GM23338 (cell line): ENCODE data around the gene CACNA2D1. TPM values are rescaled to one million over a fixed set of nuclear protein-coding genes. Genes with fewer than 3 reads are reported as not detected.
A peak's percentile ranks its signal among the peaks of the same experiment; 100 is the strongest.

Experiments
- ATAC-seq: fragments of 200-7000 bp; cut with Tn5 transposase; 3 replicates; pipeline ENCODE4 v1.9.1; 2020
- DNase-seq: peaks from one replicate; pipeline ENCODE4 v3.0.0-alpha.2; 2015; ENCODE audit warnings: low spot score
- H2AFZ ChIP-seq: fragments of 200-600 bp; sonication (generic); 2 replicates; pipeline ENCODE4 v1.8.0; 2016; ENCODE audit warnings: antibody characterized with exemption, mild to moderate bottlenecking, moderate library complexity
- H3F3A ChIP-seq: fragments of 200-600 bp; sonication (generic); replicated peaks from 2 replicates; pipeline ENCODE4 v1.8.0; 2017; ENCODE audit warnings: antibody characterized with exemption, mixed run types, low read depth
- H3K27ac ChIP-seq: fragments of 200-600 bp; sonication (generic); 2 replicates; pipeline ENCODE4 v1.6.1; 2016; ENCODE audit warnings: low read depth
- H3K27me3 ChIP-seq: fragments of 200-600 bp; sonication (generic); 2 replicates; pipeline ENCODE4 v1.8.0; 2016; ENCODE audit warnings: mild to moderate bottlenecking, mixed run types, moderate library complexity; ENCODE audit not compliant: insufficient read depth
- H3K36me3 ChIP-seq: fragments of 200-600 bp; sonication (generic); 2 replicates; pipeline ENCODE4 v1.8.0; 2016; ENCODE audit warnings: mild to moderate bottlenecking; ENCODE audit not compliant: insufficient read depth
- H3K4me1 ChIP-seq: fragments of 200-600 bp; sonication (generic); 2 replicates; pipeline ENCODE4 v1.8.0; 2016; ENCODE audit warnings: mild to moderate bottlenecking, moderate library complexity; ENCODE audit not compliant: insufficient read depth
- H3K4me2 ChIP-seq: fragments of 200-600 bp; sonication (generic); 2 replicates; pipeline ENCODE4 v1.7.1; 2017; ENCODE audit warnings: mixed run types
- H3K4me3 ChIP-seq: fragments of 200-600 bp; sonication (generic); 2 replicates; pipeline ENCODE4 v1.6.1; 2016; ENCODE audit warnings: mixed run types
- H3K79me2 ChIP-seq: fragments of 200-600 bp; sonication (generic); replicated peaks from 2 replicates; pipeline ENCODE4 v1.8.0; 2017; ENCODE audit warnings: mild to moderate bottlenecking; ENCODE audit not compliant: insufficient read depth
- H3K9me2 ChIP-seq: fragments of 200-600 bp; sonication (generic); 2 replicates; pipeline ENCODE4 v1.8.0; 2017; ENCODE audit not compliant: insufficient read depth
- H4K20me1 ChIP-seq: fragments of 200-600 bp; sonication (generic); replicated peaks from 2 replicates; pipeline ENCODE4 v1.8.0; 2017; ENCODE audit warnings: mild to moderate bottlenecking; ENCODE audit not compliant: insufficient read depth
- H3K27ac Mint-ChIP-seq: 2 replicates; pipeline ENCODE4 v1.8.0; 2020; ENCODE audit warnings: inconsistent platforms, mild to moderate bottlenecking, moderate library complexity, mixed read lengths
- H3K27me3 Mint-ChIP-seq: 3 replicates; pipeline ENCODE4 v1.8.0; 2022; ENCODE audit warnings: low read depth, mild to moderate bottlenecking, moderate library complexity, mixed read lengths, inconsistent platforms; ENCODE audit not compliant: insufficient read depth, poor library complexity
- H3K36me3 Mint-ChIP-seq: 3 replicates; pipeline ENCODE4 v1.8.0; 2021; ENCODE audit warnings: low read depth, mild to moderate bottlenecking, inconsistent platforms, moderate library complexity, mixed read lengths
- H3K4me1 Mint-ChIP-seq: 3 replicates; pipeline ENCODE4 v1.8.0; 2020; ENCODE audit warnings: mild to moderate bottlenecking, inconsistent platforms, mixed read lengths
- H3K4me3 Mint-ChIP-seq: 3 replicates; pipeline ENCODE4 v1.8.0; 2021; ENCODE audit warnings: moderate library complexity, mild to moderate bottlenecking, inconsistent platforms, mixed read lengths
- H3K9me3 Mint-ChIP-seq: 3 replicates; pipeline ENCODE4 v1.8.0; 2020; ENCODE audit warnings: moderate library complexity, mild to moderate bottlenecking, inconsistent platforms, mixed read lengths
- CTCF ChIP-seq, 2 experiments: fragments of 200-600 bp in 1 of 2; sonication (generic) in 1 of 2; conservative IDR thresholded peaks; 2 replicates each; pipeline versions ENCODE4 v1.5.1 to v1.6.1; 2016 to 2017; ENCODE audit warnings: antibody characterized with exemption in 2 of 2, low read depth in 2 of 2, mild to moderate bottlenecking in 2 of 2, moderate library complexity in 1 of 2
- JUNB ChIP-seq: IDR thresholded peaks from one replicate; pipeline ENCODE4 v1.6.1; 2016; ENCODE audit warnings: antibody characterized with exemption; ENCODE audit not compliant: unreplicated experiment
- NANOG ChIP-seq: IDR thresholded peaks from 2 replicates; pipeline ENCODE4 v1.6.1; 2016; ENCODE audit warnings: antibody characterized with exemption, borderline replicate concordance
- POLR2AphosphoS5 ChIP-seq: IDR thresholded peaks from 2 replicates; pipeline ENCODE4 v1.6.1; 2016; ENCODE audit warnings: antibody characterized with exemption, low read depth
- STAT1 ChIP-seq: IDR thresholded peaks from one replicate; pipeline ENCODE4 v1.6.1; 2016; ENCODE audit warnings: antibody characterized with exemption; ENCODE audit not compliant: unreplicated experiment
- polyA plus RNA-seq: library from polyadenylated mRNA; unstranded; fragments of >200 nt; fragmentation: Nextera tagmentation; extraction: Ambion mirVana; gene quantifications from 2 replicates; pipeline ENCODE4 v1.2.1, GENCODE V29; 2016
- total RNA-seq: library from RNA; depleted of rRNA; stranded (reverse); fragments of >200 nt; shearing (Covaris generic); gene quantifications from 2 replicates; pipeline ENCODE4 v1.2.3, GENCODE V29; 2014
- TF ChIP-seq, protein P1 (sequence below): fragments of 250-450 bp; sonication (Bioruptor Pico); IDR thresholded peaks from 2 replicates; pipeline ENCODE4 v1.5.0; 2020; ENCODE audit warnings: mild to moderate bottlenecking, moderate library complexity
- TF ChIP-seq, protein P2 (sequence below): IDR thresholded peaks from 2 replicates; pipeline ENCODE4 v1.6.1; 2016; ENCODE audit warnings: antibody characterized with exemption

Gene CACNA2D1
- total and polyA plus RNA-seq, 2 experiments from 2014 or later = 7.0 to 20.4 TPM

DNA sequence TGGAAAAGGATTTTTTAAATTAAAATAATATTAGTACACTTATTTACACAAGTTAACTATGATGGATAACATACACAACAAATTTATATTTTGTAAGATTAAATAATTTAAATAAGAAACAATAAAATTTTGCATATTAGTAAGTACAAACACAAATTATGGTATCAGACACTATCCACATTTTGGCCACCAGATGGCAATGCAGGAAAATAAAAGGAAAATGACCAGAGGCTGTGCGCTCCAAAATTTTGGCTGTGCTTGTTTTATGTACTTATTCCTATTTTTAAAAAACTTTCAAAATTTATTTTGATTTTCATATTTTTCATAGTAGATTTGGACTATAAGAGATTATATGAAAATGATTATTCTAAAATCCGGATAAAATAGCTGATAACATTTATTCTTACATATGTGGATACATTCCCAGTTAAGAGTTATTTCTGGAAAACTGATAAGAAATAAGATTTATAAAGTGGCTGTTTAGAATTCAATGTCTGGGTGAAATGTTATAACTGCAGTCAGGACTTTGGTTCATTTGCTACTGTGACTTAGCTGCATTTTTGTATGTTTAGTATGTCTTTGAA, 399.0 kb downstream of the CACNA2D1 start:
- Mint-ChIP-seq H3K27ac (no peak overlapping the region), H3K27me3 (no peaks in the 10 kb centered on the region), H3K4me1 (peaks cover 14% of the 10 kb centered on the region), H3K4me3 (no peak overlapping the region), H3K36me3 (no peaks in the 10 kb centered on the region), H3K9me3 (no peaks in the 10 kb centered on the region)
- ATAC-seq = no peak
- Histone ChIP-seq H3F3A (no peaks in the 10 kb centered on the region), H3K27me3 (no peaks in the 10 kb centered on the region), H3K9me2 (no peaks in the 10 kb centered on the region), H3K4me2 (no peak overlapping the region), H3K27ac (no peak overlapping the region), H3K4me3 (no peak overlapping the region), H3K4me1 (peaks cover 7% of the 10 kb centered on the region), H3K79me2 (no peaks in the 10 kb centered on the region), H2AFZ (no peak overlapping the region), H3K36me3 (no peaks in the 10 kb centered on the region), H4K20me1 (no peaks in the 10 kb centered on the region)
- DNase-seq = peak; percentile 64
- no peak for TF ChIP-seq JUNB
- TF ChIP-seq CTCF (conservative IDR thresholded peaks at IDR 0.05; ENCODE audit: low read depth in 2 of 2) = peak; percentile 68 to 72

- no peak for TF ChIP-seq NANOG
- TF ChIP-seq, protein P1, sequence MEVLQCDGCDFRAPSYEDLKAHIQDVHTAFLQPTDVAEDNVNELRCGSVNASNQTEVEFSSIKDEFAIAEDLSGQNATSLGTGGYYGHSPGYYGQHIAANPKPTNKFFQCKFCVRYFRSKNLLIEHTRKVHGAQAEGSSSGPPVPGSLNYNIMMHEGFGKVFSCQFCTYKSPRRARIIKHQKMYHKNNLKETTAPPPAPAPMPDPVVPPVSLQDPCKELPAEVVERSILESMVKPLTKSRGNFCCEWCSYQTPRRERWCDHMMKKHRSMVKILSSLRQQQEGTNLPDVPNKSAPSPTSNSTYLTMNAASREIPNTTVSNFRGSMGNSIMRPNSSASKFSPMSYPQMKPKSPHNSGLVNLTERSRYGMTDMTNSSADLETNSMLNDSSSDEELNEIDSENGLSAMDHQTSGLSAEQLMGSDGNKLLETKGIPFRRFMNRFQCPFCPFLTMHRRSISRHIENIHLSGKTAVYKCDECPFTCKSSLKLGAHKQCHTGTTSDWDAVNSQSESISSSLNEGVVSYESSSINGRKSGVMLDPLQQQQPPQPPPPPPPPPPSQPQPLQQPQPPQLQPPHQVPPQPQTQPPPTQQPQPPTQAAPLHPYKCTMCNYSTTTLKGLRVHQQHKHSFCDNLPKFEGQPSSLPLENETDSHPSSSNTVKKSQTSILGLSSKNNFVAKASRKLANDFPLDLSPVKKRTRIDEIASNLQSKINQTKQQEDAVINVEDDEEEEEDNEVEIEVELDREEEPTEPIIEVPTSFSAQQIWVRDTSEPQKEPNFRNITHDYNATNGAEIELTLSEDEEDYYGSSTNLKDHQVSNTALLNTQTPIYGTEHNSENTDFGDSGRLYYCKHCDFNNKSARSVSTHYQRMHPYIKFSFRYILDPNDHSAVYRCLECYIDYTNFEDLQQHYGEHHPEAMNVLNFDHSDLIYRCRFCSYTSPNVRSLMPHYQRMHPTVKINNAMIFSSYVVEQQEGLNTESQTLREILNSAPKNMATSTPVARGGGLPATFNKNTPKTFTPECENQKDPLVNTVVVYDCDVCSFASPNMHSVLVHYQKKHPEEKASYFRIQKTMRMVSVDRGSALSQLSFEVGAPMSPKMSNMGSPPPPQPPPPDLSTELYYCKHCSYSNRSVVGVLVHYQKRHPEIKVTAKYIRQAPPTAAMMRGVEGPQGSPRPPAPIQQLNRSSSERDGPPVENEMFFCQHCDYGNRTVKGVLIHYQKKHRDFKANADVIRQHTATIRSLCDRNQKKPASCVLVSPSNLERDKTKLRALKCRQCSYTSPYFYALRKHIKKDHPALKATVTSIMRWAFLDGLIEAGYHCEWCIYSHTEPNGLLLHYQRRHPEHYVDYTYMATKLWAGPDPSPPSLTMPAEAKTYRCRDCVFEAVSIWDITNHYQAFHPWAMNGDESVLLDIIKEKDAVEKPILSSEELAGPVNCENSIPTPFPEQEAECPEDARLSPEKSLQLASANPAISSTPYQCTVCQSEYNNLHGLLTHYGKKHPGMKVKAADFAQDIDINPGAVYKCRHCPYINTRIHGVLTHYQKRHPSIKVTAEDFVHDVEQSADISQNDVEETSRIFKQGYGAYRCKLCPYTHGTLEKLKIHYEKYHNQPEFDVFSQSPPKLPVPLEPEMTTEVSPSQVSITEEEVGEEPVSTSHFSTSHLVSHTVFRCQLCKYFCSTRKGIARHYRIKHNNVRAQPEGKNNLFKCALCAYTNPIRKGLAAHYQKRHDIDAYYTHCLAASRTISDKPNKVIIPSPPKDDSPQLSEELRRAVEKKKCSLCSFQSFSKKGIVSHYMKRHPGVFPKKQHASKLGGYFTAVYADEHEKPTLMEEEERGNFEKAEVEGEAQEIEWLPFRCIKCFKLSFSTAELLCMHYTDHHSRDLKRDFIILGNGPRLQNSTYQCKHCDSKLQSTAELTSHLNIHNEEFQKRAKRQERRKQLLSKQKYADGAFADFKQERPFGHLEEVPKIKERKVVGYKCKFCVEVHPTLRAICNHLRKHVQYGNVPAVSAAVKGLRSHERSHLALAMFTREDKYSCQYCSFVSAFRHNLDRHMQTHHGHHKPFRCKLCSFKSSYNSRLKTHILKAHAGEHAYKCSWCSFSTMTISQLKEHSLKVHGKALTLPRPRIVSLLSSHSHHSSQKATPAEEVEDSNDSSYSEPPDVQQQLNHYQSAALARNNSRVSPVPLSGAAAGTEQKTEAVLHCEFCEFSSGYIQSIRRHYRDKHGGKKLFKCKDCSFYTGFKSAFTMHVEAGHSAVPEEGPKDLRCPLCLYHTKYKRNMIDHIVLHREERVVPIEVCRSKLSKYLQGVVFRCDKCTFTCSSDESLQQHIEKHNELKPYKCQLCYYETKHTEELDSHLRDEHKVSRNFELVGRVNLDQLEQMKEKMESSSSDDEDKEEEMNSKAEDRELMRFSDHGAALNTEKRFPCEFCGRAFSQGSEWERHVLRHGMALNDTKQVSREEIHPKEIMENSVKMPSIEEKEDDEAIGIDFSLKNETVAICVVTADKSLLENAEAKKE (CRISPR knock-in tag) = no peak
- no peak for TF ChIP-seq CTCF (conservative IDR thresholded peaks at IDR 0.05; ENCODE audit: low read depth in 2 of 2)
- no peak for TF ChIP-seq POLR2AphosphoS5
- TF ChIP-seq, protein P2, sequence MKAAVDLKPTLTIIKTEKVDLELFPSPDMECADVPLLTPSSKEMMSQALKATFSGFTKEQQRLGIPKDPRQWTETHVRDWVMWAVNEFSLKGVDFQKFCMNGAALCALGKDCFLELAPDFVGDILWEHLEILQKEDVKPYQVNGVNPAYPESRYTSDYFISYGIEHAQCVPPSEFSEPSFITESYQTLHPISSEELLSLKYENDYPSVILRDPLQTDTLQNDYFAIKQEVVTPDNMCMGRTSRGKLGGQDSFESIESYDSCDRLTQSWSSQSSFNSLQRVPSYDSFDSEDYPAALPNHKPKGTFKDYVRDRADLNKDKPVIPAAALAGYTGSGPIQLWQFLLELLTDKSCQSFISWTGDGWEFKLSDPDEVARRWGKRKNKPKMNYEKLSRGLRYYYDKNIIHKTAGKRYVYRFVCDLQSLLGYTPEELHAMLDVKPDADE = no peak
- no peak for TF ChIP-seq STAT1
- Mint-ChIP-seq H3K27ac (peak overlapping the region; percentile 50), H3K4me1 (peaks cover 15% of the 10 kb centered on the region), H3K4me3 (no peak overlapping the region), H3K36me3 (no peaks in the 10 kb centered on the region), H3K27me3 (no peaks in the 10 kb centered on the region), H3K9me3 (no peaks in the 10 kb centered on the region; the same call in 2 of the 3 replicates)
- ATAC-seq = no peak
- Histone ChIP-seq H3K36me3 (no peaks in the 10 kb centered on the region), H3K27ac (no peak overlapping the region), H3K9me2 (no peaks in the 10 kb centered on the region), H3K4me3 (no peak overlapping the region), H3K79me2 (no peaks in the 10 kb centered on the region), H3K4me1 (peaks cover 8% of the 10 kb centered on the region), H3K4me2 (no peak overlapping the region), H2AFZ (no peak overlapping the region), H3F3A (no peaks in the 10 kb centered on the region), H4K20me1 (no peaks in the 10 kb centered on the region), H3K27me3 (no peaks in the 10 kb centered on the region)
- peak; percentile 21 for DNase-seq
These were observed 404.0 kb downstream of the CACNA2D1 start for GRCh38 chr7:82039621-82040020.
